Measurements from ENCODE around the gene LAYN.

DNA sequence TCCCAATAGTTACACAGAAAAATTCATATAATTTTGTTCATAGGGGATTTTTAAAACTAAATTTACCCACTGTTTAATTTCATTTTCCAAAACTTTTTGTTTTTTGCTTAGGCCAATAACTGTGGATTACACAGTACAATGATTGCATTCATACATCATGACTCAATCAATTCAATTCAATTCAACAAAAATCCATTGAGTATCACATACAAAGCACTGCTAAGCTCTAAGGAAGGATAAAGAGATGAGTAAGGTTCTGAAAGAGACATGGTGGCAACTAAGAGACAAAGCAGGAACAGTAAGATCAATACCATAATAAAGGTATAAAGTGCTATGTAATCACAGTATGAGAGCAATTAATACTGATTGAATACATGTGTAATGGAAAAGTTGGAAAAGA lies 9.4 kb upstream of the LAYN start:
- TF ChIP-seq CTCF (IDR thresholded peaks at IDR 0.05; ENCODE audit: poor library complexity) (no peak), EZH2 (IDR thresholded peaks at IDR 0.05; ENCODE audit: borderline replicate concordance) (no peak), EZH2phosphoT487 (IDR thresholded peaks at IDR 0.05; ENCODE audit: low read depth, severe bottlenecking, unreplicated experiment) (no peak)
